Spleen (tissue), 11 donors: ENCODE measurements around the gene WDR18. TPM values are rescaled to one million over a fixed set of nuclear protein-coding genes. Genes with fewer than 3 reads are reported as not detected.

Experiments
- DNase-seq: peaks from one replicate; pipeline ENCODE4 v3.0.0-alpha.2; 2020
- H3K27ac ChIP-seq, 8 donors: fragments of 200-600 bp; sonication (generic) in 7 of 8; 1 replicate in 4 of 8; 2 replicates in 4 of 8; pipeline versions ENCODE4 v1.5.0 to v1.8.0; 2016 to 2021; ENCODE audit warnings: inconsistent platforms in 4 of 8, mild to moderate bottlenecking in 4 of 8, moderate library complexity in 1 of 8
- H3K27me3 ChIP-seq, 7 donors: fragments of 200-600 bp; sonication (generic) in 6 of 7; replicated peaks in 1 of 7; 1 replicate in 4 of 7; 2 replicates in 3 of 7; pipeline versions ENCODE4 v1.5.0 to v1.8.0; 2016 to 2021; ENCODE audit warnings: inconsistent platforms in 3 of 7, mild to moderate bottlenecking in 1 of 7
- H3K36me3 ChIP-seq, 6 donors: fragments of 200-600 bp; sonication (generic) in 5 of 6; 1 replicate in 4 of 6; 2 replicates in 2 of 6; pipeline versions ENCODE4 v1.5.0 to v1.8.0; 2016 to 2021; ENCODE audit warnings: inconsistent platforms in 2 of 6
- H3K4me1 ChIP-seq, 6 donors: fragments of 200-600 bp; sonication (generic) in 5 of 6; 1 replicate in 3 of 6; 2 replicates in 3 of 6; pipeline versions ENCODE4 v1.5.0 to v1.8.0; 2016 to 2021; ENCODE audit warnings: inconsistent platforms in 3 of 6
- H3K4me3 ChIP-seq, 8 donors: fragments of 200-600 bp; sonication (generic) in 7 of 8; 1 replicate in 4 of 8; 2 replicates in 4 of 8; pipeline versions ENCODE4 v1.5.0 to v1.8.0; 2016 to 2021; ENCODE audit warnings: inconsistent platforms in 4 of 8, mild to moderate bottlenecking in 4 of 8, moderate library complexity in 2 of 8
- H3K9me3 ChIP-seq, 8 donors: fragments of 200-600 bp; sonication (generic) in 7 of 8; 1 replicate in 4 of 8; 2 replicates in 4 of 8; pipeline versions ENCODE4 v1.5.0 to v1.8.0; 2016 to 2021; ENCODE audit warnings: inconsistent platforms in 4 of 8
- CTCF ChIP-seq, 11 experiments: fragments of 200-600 bp in 7 of 11; fragments of 450-650 bp in 4 of 11; sonication (generic) in 4 of 11; IDR thresholded peaks in 8 of 11; conservative IDR thresholded peaks in 3 of 11; 1 replicate in 7 of 11; 2 replicates in 4 of 11; pipeline versions ENCODE4 v1.4.0 to v1.8.0; 2016 to 2021; ENCODE audit warnings: antibody characterized with exemption in 11 of 11, inconsistent platforms in 4 of 11, mild to moderate bottlenecking in 1 of 11
- POLR2A ChIP-seq, 3 donors: fragments of 450-650 bp; IDR thresholded peaks; one replicate each; pipeline ENCODE4 v1.5.1; 2017; ENCODE audit warnings: antibody characterized with exemption in 3 of 3, mild to moderate bottlenecking in 1 of 3
- POLR2AphosphoS5 ChIP-seq, 3 donors: sonication (generic); formaldehyde crosslinking; IDR thresholded peaks; one replicate each; pipeline ENCODE4 v1.5.1; 2017; ENCODE audit warnings: antibody characterized with exemption in 3 of 3
- WGBS, 5 donors: extraction: QIAGEN DNeasy Blood & Tissue Kit in 3 of 5; methylation state at CpG; one replicate each; pipeline versions ENCODE4 v1.1.5 to v1.1.7; 2013 to 2018; 5-methylcytosine and 5-hydroxymethylcytosine counted together
- intact Hi-C: fragments of 100-400 bp; cut with DNase I; formaldehyde crosslinking; loops from one replicate; pipeline ENCODE4 v1.15.0; 2023; ENCODE audit warnings: low total_unique reads
- polyA plus RNA-seq, 3 donors: library from polyadenylated mRNA; stranded (reverse); fragments of 200-250 nt; gene quantifications; one replicate each; pipeline ENCODE4 v1.2.1, GENCODE V29; 2013
- small RNA-seq, 4 donors: library from RNA; depleted of rRNA; stranded (forward); fragments of <200 nt; gene quantifications; one replicate each; pipeline ENCODE3, GENCODE V24; 2016
- total RNA-seq, 7 donors: library from RNA; depleted of rRNA in 3 of 7; stranded (reverse); fragments of >200 nt in 3 of 7; fragmentation: NEBNext Ultra II Directional in 4 of 7; extraction: Animal tissue kit (Norgen Biotek cat#: 25700) in 4 of 7; gene quantifications; one replicate each; pipeline versions ENCODE4 v1.1.0 to v1.2.1, GENCODE V29; 2016 to 2021
- donor health status: healthy with polysubstance abuse.
- donor health status: DM: no; HTN: no; CAD: no; lungs with moderate emphysema.
- donor health status: DM: no; HTN: no; CAD: no.
- donor health status: Bipolar disorder and iron deficiency.
- donor health status: healthy.
- donor health status: DM: no; HTN: no; CAD: no.
- donor health status: DM: yes; HTN: yes; CAD: no.

The WDR18 gene
- total and polyA plus RNA-seq, 10 donors, result 17.8 to 96.0 (median 37.5) TPM

- peaks cover 36 to 74% (median 59%) of the 10 kb centered on the region in 6 donors for H3K4me1 ChIP-seq
- H3K9me3 ChIP-seq, result no peaks in the 10 kb centered on the region
- intact Hi-C loops, result no loop called here
- TF ChIP-seq CTCF (IDR thresholded peaks at IDR 0.05 in 8 of 11, conservative IDR thresholded peaks at IDR 0.05 in 3 of 11), result no peak
- no peak for TF ChIP-seq POLR2A (IDR thresholded peaks at IDR 0.05)
- TF ChIP-seq POLR2AphosphoS5 (IDR thresholded peaks at IDR 0.05), result no peak
- peak overlapping the region in 4 of 8 donors; percentile 70 to 92 (median 76) for H3K4me3 ChIP-seq
- no peaks in the 10 kb centered on the region for H3K27me3 ChIP-seq
- peak; percentile 85 for DNase-seq
- 76 to 95% (median 83%) methylated on average over 4 to 43 of the region's 43 CpGs for WGBS, 5 donors
- peak overlapping the region in 3 of 8 donors; percentile 85 to 94 (median 93) for H3K27ac ChIP-seq
- H3K36me3 ChIP-seq, result peaks cover 0 to 71% (median 26%) of the 10 kb centered on the region in 6 donors
Measured at GRCh38 chr19:1041835-1042685, 57.9 kb downstream of the WDR18 start.

- intact Hi-C loops, result no loop called here
- peaks cover 28 to 72% (median 55%) of the 10 kb centered on the region in 6 donors for H3K4me1 ChIP-seq
- TF ChIP-seq POLR2AphosphoS5 (IDR thresholded peaks at IDR 0.05), result peak in 1 of 3 donors; percentile 6
- TF ChIP-seq CTCF (IDR thresholded peaks at IDR 0.05 in 8 of 11, conservative IDR thresholded peaks at IDR 0.05 in 3 of 11), result no peak
- DNase-seq, result peak; percentile 75
- no peak overlapping the region for H3K4me3 ChIP-seq
- H3K36me3 ChIP-seq, result peaks cover 0 to 71% (median 30%) of the 10 kb centered on the region in 6 donors
- H3K27ac ChIP-seq, result no peak overlapping the region
- 73 to 91% (median 87%) methylated on average over 12 to 23 of the region's 23 CpGs for WGBS, 5 donors
- H3K27me3 ChIP-seq, result no peaks in the 10 kb centered on the region
- no peaks in the 10 kb centered on the region for H3K9me3 ChIP-seq
Measured at GRCh38 chr19:1042689-1043511, 58.8 kb downstream of the WDR18 start.

Small RNA genes within 50 kb of the gene (small RNA-seq; reads per million reads assigned to genes)
- 0 to 0.56 (median 0) reads per million in 4 donors for gene RNU6-2

Other genes with a start within 250 kb of the WDR18 start
- not detected for gene MISP, start 233.2 kb upstream of the WDR18 start, total RNA-seq
- gene MISP, start 233.2 kb upstream of the WDR18 start, polyA plus RNA-seq, result under 1 TPM in 1 of 3 donors, not detected in 2; 0.13 TPM
- gene PTBP1, start 186.9 kb upstream of the WDR18 start, total RNA-seq, result 100 to 1,000 TPM; 147 to 305 (median 247) TPM
- gene PTBP1, start 186.9 kb upstream of the WDR18 start, polyA plus RNA-seq, result 100 to 1,000 TPM in 1 of 3 donors, 10 to 100 TPM in 2; 89.9 to 130 (median 98.6) TPM
- gene PLPPR3, start 162.4 kb upstream of the WDR18 start, total RNA-seq, result under 1 TPM in 5 of 7 donors, not detected in 2; 0.27 to 0.79 (median 0.43) TPM
- gene PLPPR3, start 162.4 kb upstream of the WDR18 start, polyA plus RNA-seq, result under 1 TPM in 1 of 3 donors, not detected in 2; 0.03 TPM
- 10 to 100 TPM in 3 of 7 donors, 1 to 10 TPM in 4; 3.1 to 69.7 (median 9.6) TPM for gene AZU1, start 156.5 kb upstream of the WDR18 start, total RNA-seq
- gene AZU1, start 156.5 kb upstream of the WDR18 start, polyA plus RNA-seq, result 1 to 10 TPM; 1.7 to 7.6 (median 4.2) TPM
- gene PRTN3, start 143.3 kb upstream of the WDR18 start, total RNA-seq, result 100 to 1,000 TPM in 1 of 7 donors, 10 to 100 TPM in 3, 1 to 10 TPM in 3; 2.8 to 168 (median 11.7) TPM
- gene PRTN3, start 143.3 kb upstream of the WDR18 start, polyA plus RNA-seq, result 1 to 10 TPM in 2 of 3 donors, under 1 TPM in 1; 0.89 to 3.3 (median 1.3) TPM
- gene ELANE, start 132.0 kb upstream of the WDR18 start, total RNA-seq, result 100 to 1,000 TPM in 1 of 7 donors, 10 to 100 TPM in 4, 1 to 10 TPM in 2; 3.9 to 137 (median 17.0) TPM
- 1 to 10 TPM; 2.8 to 6.7 (median 5.4) TPM for gene ELANE, start 132.0 kb upstream of the WDR18 start, polyA plus RNA-seq
- 10 to 100 TPM; 11.3 to 59.5 (median 26.2) TPM for gene CFD, start 124.7 kb upstream of the WDR18 start, total RNA-seq
- 10 to 100 TPM in 2 of 3 donors, 1 to 10 TPM in 1; 6.6 to 25.3 (median 18.4) TPM for gene CFD, start 124.7 kb upstream of the WDR18 start, polyA plus RNA-seq
- 10 to 100 TPM; 37.0 to 60.7 (median 52.7) TPM for gene MED16, start 91.2 kb upstream of the WDR18 start, total RNA-seq
- gene MED16, start 91.2 kb upstream of the WDR18 start, polyA plus RNA-seq, result 10 to 100 TPM; 43.2 to 82.1 (median 77.6) TPM
- gene RNU6-9, start 90.9 kb upstream of the WDR18 start, total RNA-seq, result not detected
- not detected for gene RNU6-9, start 90.9 kb upstream of the WDR18 start, polyA plus RNA-seq
- gene R3HDM4, start 71.1 kb upstream of the WDR18 start, total RNA-seq, result 100 to 1,000 TPM in 3 of 7 donors, 10 to 100 TPM in 4; 41.0 to 175 (median 90.9) TPM
- gene R3HDM4, start 71.1 kb upstream of the WDR18 start, polyA plus RNA-seq, result 10 to 100 TPM; 74.6 to 99.7 (median 87.4) TPM
- gene KISS1R, start 67.0 kb upstream of the WDR18 start, total RNA-seq, result under 1 TPM in 5 of 7 donors, not detected in 2; 0.30 to 0.50 (median 0.37) TPM
- under 1 TPM; 0.22 to 0.42 (median 0.27) TPM for gene KISS1R, start 67.0 kb upstream of the WDR18 start, polyA plus RNA-seq
- gene ARID3A, start 58.3 kb upstream of the WDR18 start, total RNA-seq, result 10 to 100 TPM; 14.9 to 42.5 (median 22.6) TPM
- gene ARID3A, start 58.3 kb upstream of the WDR18 start, polyA plus RNA-seq, result 10 to 100 TPM in 1 of 3 donors, 1 to 10 TPM in 2; 2.5 to 10.3 (median 3.2) TPM
- under 1 TPM in 2 of 7 donors, not detected in 5; 0.07 to 0.11 TPM for gene GRIN3B, start 16.1 kb downstream of the WDR18 start, total RNA-seq
- gene GRIN3B, start 16.1 kb downstream of the WDR18 start, polyA plus RNA-seq, result not detected
- 100 to 1,000 TPM; 187 to 275 (median 240) TPM for gene TMEM259, start 36.8 kb downstream of the WDR18 start, total RNA-seq
- 100 to 1,000 TPM; 172 to 560 (median 460) TPM for gene TMEM259, start 36.8 kb downstream of the WDR18 start, polyA plus RNA-seq
- gene RNU6-2, start 37.2 kb downstream of the WDR18 start, total RNA-seq, result not detected
- not detected for gene RNU6-2, start 37.2 kb downstream of the WDR18 start, polyA plus RNA-seq
- 100 to 1,000 TPM; 102 to 296 (median 233) TPM for gene CNN2, start 42.3 kb downstream of the WDR18 start, total RNA-seq
- 100 to 1,000 TPM; 126 to 147 (median 140) TPM for gene CNN2, start 42.3 kb downstream of the WDR18 start, polyA plus RNA-seq
- 100 to 1,000 TPM in 3 of 7 donors, 10 to 100 TPM in 4; 64.6 to 162 (median 94.7) TPM for gene ABCA7, start 55.8 kb downstream of the WDR18 start, total RNA-seq
- gene ABCA7, start 55.8 kb downstream of the WDR18 start, polyA plus RNA-seq, result 100 to 1,000 TPM in 2 of 3 donors, 10 to 100 TPM in 1; 67.5 to 197 (median 152) TPM
- 100 to 1,000 TPM; 161 to 258 (median 237) TPM for gene ARHGAP45, start 82.8 kb downstream of the WDR18 start, total RNA-seq
- 100 to 1,000 TPM; 205 to 356 (median 329) TPM for gene ARHGAP45, start 82.8 kb downstream of the WDR18 start, polyA plus RNA-seq
- gene POLR2E, start 111.0 kb downstream of the WDR18 start, total RNA-seq, result 100 to 1,000 TPM; 106 to 152 (median 123) TPM
- gene POLR2E, start 111.0 kb downstream of the WDR18 start, polyA plus RNA-seq, result 100 to 1,000 TPM in 2 of 3 donors, 10 to 100 TPM in 1; 70.8 to 144 (median 105) TPM
- 100 to 1,000 TPM; 138 to 275 (median 216) TPM for gene GPX4, start 119.6 kb downstream of the WDR18 start, total RNA-seq
- gene GPX4, start 119.6 kb downstream of the WDR18 start, polyA plus RNA-seq, result 100 to 1,000 TPM; 480 to 562 (median 522) TPM
- 100 to 1,000 TPM in 5 of 7 donors, 10 to 100 TPM in 2; 51.7 to 230 (median 168) TPM for gene SBNO2, start 189.9 kb downstream of the WDR18 start, total RNA-seq
- 10 to 100 TPM; 16.2 to 62.0 (median 29.8) TPM for gene SBNO2, start 189.9 kb downstream of the WDR18 start, polyA plus RNA-seq
- gene STK11, start 221.4 kb downstream of the WDR18 start, total RNA-seq, result 10 to 100 TPM; 52.1 to 85.0 (median 75.3) TPM
- 100 to 1,000 TPM in 1 of 3 donors, 10 to 100 TPM in 2; 44.0 to 107 (median 46.7) TPM for gene STK11, start 221.4 kb downstream of the WDR18 start, polyA plus RNA-seq